Loucy (cell line): ENCODE results near the gene TCF7L2.

ENCODE experiments used
- H2AFZ ChIP-seq: fragments of 200-600 bp; sonication (generic); 2 replicates; pipeline ENCODE4 v1.6.0; 2016; ENCODE audit warnings: antibody characterized with exemption, mild to moderate bottlenecking, low read length, moderate library complexity
- H3F3A ChIP-seq: fragments of 200-600 bp; 2 replicates; pipeline ENCODE4 v1.6.0; 2016; ENCODE audit warnings: antibody characterized with exemption, low read depth, mild to moderate bottlenecking
- H3K27me3 ChIP-seq: fragments of 200-600 bp; sonication (generic); 2 replicates; pipeline ENCODE4 v1.6.1; 2014; ENCODE audit warnings: low read length, mild to moderate bottlenecking; ENCODE audit not compliant: insufficient read depth, poor library complexity, severe bottlenecking
- H3K36me3 ChIP-seq: fragments of 200-600 bp; sonication (generic); 2 replicates; pipeline ENCODE4 v1.6.1; 2016; ENCODE audit warnings: low read length; ENCODE audit not compliant: insufficient read depth
- H3K4me1 ChIP-seq: fragments of 200-600 bp; sonication (generic); 2 replicates; pipeline ENCODE4 v1.5.1; 2014; ENCODE audit warnings: low read length, mild to moderate bottlenecking; ENCODE audit not compliant: insufficient read depth, poor library complexity, severe bottlenecking
- H3K4me2 ChIP-seq: fragments of 200-600 bp; sonication (generic); 2 replicates; pipeline ENCODE4 v1.6.0; 2014; ENCODE audit warnings: antibody characterized with exemption, low read length, low read depth, mild to moderate bottlenecking; ENCODE audit not compliant: poor library complexity, severe bottlenecking
- H3K4me3 ChIP-seq: fragments of 200-600 bp; sonication (generic); 2 replicates; pipeline ENCODE4 v1.5.1; 2014; ENCODE audit warnings: low read length, mild to moderate bottlenecking, mixed read lengths; ENCODE audit not compliant: poor library complexity, severe bottlenecking
- H3K79me2 ChIP-seq: fragments of 200-600 bp; sonication (generic); 2 replicates; pipeline ENCODE4 v1.6.1; 2014; ENCODE audit warnings: low read length; ENCODE audit not compliant: insufficient read depth
- H3K9ac ChIP-seq: fragments of 200-600 bp; sonication (generic); 2 replicates; pipeline ENCODE4 v1.6.0; 2014; ENCODE audit warnings: mild to moderate bottlenecking, low read depth, low read length, moderate library complexity; ENCODE audit not compliant: poor library complexity, severe bottlenecking
- H3K9me2 ChIP-seq: fragments of 200-600 bp; sonication (generic); replicated peaks from 2 replicates; pipeline ENCODE4 v1.6.1; 2016; ENCODE audit warnings: low read depth, low read length, mixed read lengths
- H3K9me3 ChIP-seq: fragments of 200-600 bp; sonication (generic); 2 replicates; pipeline ENCODE4 v1.6.1; 2014; ENCODE audit warnings: mild to moderate bottlenecking, antibody characterized with exemption, low read length, low read depth; ENCODE audit not compliant: insufficient read depth
- H4K20me1 ChIP-seq: fragments of 200-600 bp; sonication (generic); 2 replicates; pipeline ENCODE4 v1.6.0; 2014; ENCODE audit warnings: antibody characterized with exemption, low read length, mild to moderate bottlenecking; ENCODE audit not compliant: insufficient read depth, poor library complexity, severe bottlenecking
- CTCF ChIP-seq: fragments of 200-600 bp; sonication (generic); conservative IDR thresholded peaks from 2 replicates; pipeline ENCODE4 v1.5.1; 2014; ENCODE audit warnings: mild to moderate bottlenecking, antibody characterized with exemption, low read length
- EZH2phosphoT487 ChIP-seq: fragments of 200-600 bp; IDR thresholded peaks from 2 replicates; pipeline ENCODE4 v1.6.1; 2018; ENCODE audit warnings: antibody characterized with exemption, mild to moderate bottlenecking, moderate library complexity, borderline replicate concordance

The TCF7L2 gene

GRCh38 chr10:113086282-113086681, 136.2 kb downstream of the TCF7L2 start:
- no peak overlapping the region for H2AFZ ChIP-seq
- no peaks in the 10 kb centered on the region for H3K9me3 ChIP-seq
- H3K9ac ChIP-seq: no peak overlapping the region
- H3F3A ChIP-seq: no peaks in the 10 kb centered on the region
- no peaks in the 10 kb centered on the region for H3K79me2 ChIP-seq
- TF ChIP-seq EZH2phosphoT487 (no peak), CTCF (no peak)
- H3K4me1 ChIP-seq: no peaks in the 10 kb centered on the region
- H3K27me3 ChIP-seq: no peaks in the 10 kb centered on the region
- no peak overlapping the region for H3K4me2 ChIP-seq
- no peak overlapping the region for H3K4me3 ChIP-seq
- H4K20me1 ChIP-seq: no peaks in the 10 kb centered on the region
- no peaks in the 10 kb centered on the region for H3K9me2 ChIP-seq
- H3K36me3 ChIP-seq: no peaks in the 10 kb centered on the region

- no peaks in the 10 kb centered on the region for H3K4me1 ChIP-seq
- H2AFZ ChIP-seq: no peak overlapping the region
Measured at GRCh38 chr10:113087165-113088029, 137.3 kb downstream of the TCF7L2 start.

GRCh38 chr10:113088194-113088593, 138.1 kb downstream of the TCF7L2 start:
- Histone ChIP-seq H3K36me3 (no peaks in the 10 kb centered on the region), H3K9me2 (no peaks in the 10 kb centered on the region), H3K79me2 (no peaks in the 10 kb centered on the region), H3K9ac (no peak overlapping the region), H3K27me3 (no peaks in the 10 kb centered on the region), H3K4me1 (peaks cover 4% of the 10 kb centered on the region), H3K4me3 (no peak overlapping the region), H4K20me1 (peaks cover 3% of the 10 kb centered on the region), H3K4me2 (no peak overlapping the region), H3K9me3 (no peaks in the 10 kb centered on the region), H2AFZ (no peak overlapping the region), H3F3A (no peaks in the 10 kb centered on the region)
- TF ChIP-seq CTCF: no peak
- TF ChIP-seq EZH2phosphoT487: no peak

More at GRCh38 chr10:113087165-113088029, 137.3 kb downstream of the TCF7L2 start:
- TF ChIP-seq EZH2phosphoT487: no peak
- no peak for TF ChIP-seq CTCF
- Histone ChIP-seq H3K9me2 (no peaks in the 10 kb centered on the region), H3K4me3 (no peak overlapping the region), H3K4me2 (no peak overlapping the region), H3K27me3 (no peaks in the 10 kb centered on the region), H3K9me3 (no peaks in the 10 kb centered on the region), H3K9ac (no peak overlapping the region), H3K79me2 (no peaks in the 10 kb centered on the region), H3K36me3 (no peaks in the 10 kb centered on the region), H3F3A (no peaks in the 10 kb centered on the region), H4K20me1 (no peaks in the 10 kb centered on the region)
